Suprapubic skin (tissue), 4 donors: Measurements from ENCODE around the gene ADGRD1. TPM values are rescaled to one million over a fixed set of nuclear protein-coding genes. Genes with fewer than 3 reads are reported as not detected.

ENCODE experiments used
- DNase-seq, 2 donors: peaks; one replicate each; pipeline ENCODE4 v3.0.0-alpha.2; 2019; ENCODE audit warnings: low spot score in 2 of 2
- H3K27ac ChIP-seq: fragments of 200-600 bp; sonication (generic); one replicate; pipeline ENCODE4 v1.5.1; 2019
- H3K27me3 ChIP-seq: fragments of 200-600 bp; sonication (generic); one replicate; pipeline ENCODE4 v1.5.1; 2019
- H3K36me3 ChIP-seq: fragments of 200-600 bp; sonication (generic); one replicate; pipeline ENCODE4 v1.5.1; 2019
- H3K4me1 ChIP-seq: fragments of 200-600 bp; sonication (generic); one replicate; pipeline ENCODE4 v1.5.1; 2019
- H3K4me3 ChIP-seq: fragments of 200-600 bp; sonication (generic); one replicate; pipeline ENCODE4 v1.5.1; 2019; ENCODE audit warnings: mild to moderate bottlenecking
- H3K9me3 ChIP-seq: fragments of 200-600 bp; sonication (generic); one replicate; pipeline ENCODE4 v1.5.1; 2019
- CTCF ChIP-seq, 2 donors: fragments of 200-600 bp in 1 of 2; fragments of 450-650 bp in 1 of 2; sonication (generic) in 1 of 2; IDR thresholded peaks; one replicate each; pipeline ENCODE4 v1.5.1; 2016 to 2019; ENCODE audit warnings: antibody characterized with exemption in 2 of 2, mild to moderate bottlenecking in 1 of 2, moderate library complexity in 1 of 2
- EP300 ChIP-seq: sonication (generic); formaldehyde crosslinking; IDR thresholded peaks from one replicate; pipeline ENCODE4 v1.6.1; 2017; ENCODE audit warnings: antibody characterized with exemption
- POLR2A ChIP-seq, 2 donors: fragments of 450-650 bp; IDR thresholded peaks; one replicate each; pipeline ENCODE4 v1.6.1; 2017; ENCODE audit warnings: antibody characterized with exemption in 2 of 2, mild to moderate bottlenecking in 2 of 2, moderate library complexity in 2 of 2
- POLR2AphosphoS5 ChIP-seq, 3 donors: sonication (generic); formaldehyde crosslinking; IDR thresholded peaks; one replicate each; pipeline ENCODE4 v1.6.1; 2017; ENCODE audit warnings: antibody characterized with exemption in 3 of 3
- WGBS: methylation state at CpG from one replicate; pipeline ENCODE4 v1.1.5; 2018; 5-methylcytosine and 5-hydroxymethylcytosine counted together
- total RNA-seq, 4 donors: library from RNA; depleted of rRNA; stranded (reverse); fragments of >200 nt; gene quantifications; one replicate each; pipeline ENCODE4 v1.1.0, GENCODE V29; 2016

Gene ADGRD1
- total RNA-seq, 4 donors from 2014 or later: 4.2 to 12.4 (median 10.4) TPM

- H3K4me1 ChIP-seq: peaks cover 10% of the 10 kb centered on the region
- peaks cover 7% of the 10 kb centered on the region for H3K27me3 ChIP-seq
- no peaks in the 10 kb centered on the region for H3K9me3 ChIP-seq
- H3K36me3 ChIP-seq: no peaks in the 10 kb centered on the region
- TF ChIP-seq POLR2AphosphoS5 (IDR thresholded peaks at IDR 0.05) (no peak), POLR2A (IDR thresholded peaks at IDR 0.05) (no peak), CTCF (IDR thresholded peaks at IDR 0.05) (no peak), EP300 (no peak)
- no peak overlapping the region for H3K27ac ChIP-seq
- WGBS: 83% methylated on average over 22 of the region's 28 CpGs
- peak in 1 of 2 donors; percentile 71 for DNase-seq
- H3K4me3 ChIP-seq: no peak overlapping the region
Observed at GRCh38 chr12:131088701-131089530, 135.2 kb downstream of the ADGRD1 start.

- Histone ChIP-seq H3K27me3 (peaks cover 1% of the 10 kb centered on the region), H3K9me3 (no peaks in the 10 kb centered on the region), H3K4me3 (no peak overlapping the region), H3K36me3 (no peaks in the 10 kb centered on the region), H3K4me1 (peaks cover 10% of the 10 kb centered on the region), H3K27ac (no peak overlapping the region)
- 76% methylated on average over 11 of the region's 11 CpGs for WGBS
- no peak for TF ChIP-seq POLR2AphosphoS5 (IDR thresholded peaks at IDR 0.05)
- TF ChIP-seq CTCF (IDR thresholded peaks at IDR 0.05): no peak
- no peak for TF ChIP-seq POLR2A (IDR thresholded peaks at IDR 0.05)
- no peak for TF ChIP-seq EP300
- DNase-seq: peak in 1 of 2 donors; percentile 65
Observed at GRCh38 chr12:131089531-131090273, 136.0 kb downstream of the ADGRD1 start.

GRCh38 chr12:131090274-131091210 lies 136.8 kb downstream of the ADGRD1 start:
- H3K4me3 ChIP-seq: no peak overlapping the region
- H3K27me3 ChIP-seq: peaks cover 6% of the 10 kb centered on the region
- no peak for TF ChIP-seq CTCF (IDR thresholded peaks at IDR 0.05)
- no peak for TF ChIP-seq POLR2A (IDR thresholded peaks at IDR 0.05)
- no peak for TF ChIP-seq EP300
- no peak for TF ChIP-seq POLR2AphosphoS5 (IDR thresholded peaks at IDR 0.05)
- DNase-seq: peak in 1 of 2 donors; percentile 64
- no peaks in the 10 kb centered on the region for H3K36me3 ChIP-seq
- H3K27ac ChIP-seq: no peak overlapping the region
- peaks cover 10% of the 10 kb centered on the region for H3K4me1 ChIP-seq
- WGBS: 81% methylated on average over 8 of the region's 14 CpGs
- no peaks in the 10 kb centered on the region for H3K9me3 ChIP-seq

- H3K27ac ChIP-seq: no peak overlapping the region
- DNase-seq: peak in 1 of 2 donors; percentile 54
- no peaks in the 10 kb centered on the region for H3K9me3 ChIP-seq
- whole genome bisulfite sequencing: 65% methylated on average over 12 of the region's 13 CpGs
- TF ChIP-seq POLR2A (IDR thresholded peaks at IDR 0.05) (no peak), EP300 (no peak)
- peaks cover 6% of the 10 kb centered on the region for H3K27me3 ChIP-seq
- H3K4me1 ChIP-seq: peaks cover 10% of the 10 kb centered on the region
- H3K4me3 ChIP-seq: no peak overlapping the region
- H3K36me3 ChIP-seq: no peaks in the 10 kb centered on the region
Observed at GRCh38 chr12:131091413-131091975, 137.8 kb downstream of the ADGRD1 start.
